Osteoblast (primary cell): Measurements from ENCODE around the gene PROC. TPM values are rescaled to one million over a fixed set of nuclear protein-coding genes. Genes with fewer than 3 reads are reported as not detected.

Source experiments
- DNase-seq: peaks from one replicate; pipeline ENCODE4 v3.0.0; 2011; ENCODE audit warnings: low spot score, mixed read lengths; ENCODE audit not compliant: insufficient read length; ENCODE audit errors: missing footprints
- H2AFZ ChIP-seq: 2 replicates; pipeline ENCODE4 v1.6.0; 2011; ENCODE audit warnings: mild to moderate bottlenecking, low read length
- H3K27ac ChIP-seq: 2 replicates; pipeline ENCODE4 v1.5.1; 2011; ENCODE audit warnings: mild to moderate bottlenecking, low read depth, low read length, moderate library complexity
- H3K27me3 ChIP-seq: 2 replicates; pipeline ENCODE4 v1.6.0; 2012; ENCODE audit warnings: mild to moderate bottlenecking, control low read depth, inconsistent platforms, low read length, moderate library complexity; ENCODE audit not compliant: insufficient read depth
- H3K36me3 ChIP-seq: 2 replicates; pipeline ENCODE4 v1.5.1; 2011; ENCODE audit warnings: mild to moderate bottlenecking, low read length, control low read depth, moderate library complexity; ENCODE audit not compliant: insufficient read depth
- H3K4me1 ChIP-seq: 2 replicates; pipeline ENCODE4 v1.5.1; 2011; ENCODE audit warnings: mild to moderate bottlenecking, low read length, control low read depth, moderate library complexity; ENCODE audit not compliant: insufficient read depth
- H3K4me2 ChIP-seq: 2 replicates; pipeline ENCODE4 v1.6.0; 2011; ENCODE audit warnings: mild to moderate bottlenecking, low read length; ENCODE audit not compliant: insufficient read depth
- H3K4me3 ChIP-seq: fragments of 200-600 bp; sonication (generic); 3 replicates; pipeline ENCODE4 v1.5.1; 2012; ENCODE audit warnings: mild to moderate bottlenecking, low read length, inconsistent platforms; ENCODE audit not compliant: insufficient read depth
- H3K79me2 ChIP-seq: 2 replicates; pipeline ENCODE4 v1.6.0; 2012; ENCODE audit warnings: mild to moderate bottlenecking, low read length, control low read depth, inconsistent platforms; ENCODE audit not compliant: insufficient read depth
- H3K9me3 ChIP-seq: 2 replicates; pipeline ENCODE4 v1.5.1; 2011; ENCODE audit warnings: low read depth, low read length, control low read depth
- H4K20me1 ChIP-seq: 2 replicates; pipeline ENCODE4 v1.6.0; 2012; ENCODE audit warnings: mild to moderate bottlenecking, low read length, control low read depth; ENCODE audit not compliant: insufficient read depth
- small RNA-seq: library from RNA; depleted of rRNA; stranded (forward); fragments of <200 nt; gene quantifications from one replicate; pipeline ENCODE3, GENCODE V24; 2012
- total RNA-seq: library from RNA; depleted of rRNA; stranded (reverse); fragments of >200 nt; gene quantifications from 2 replicates; pipeline ENCODE4 v1.2.3, GENCODE V29; 2012
- TF ChIP-seq, protein P1 (sequence below): IDR thresholded peaks from 2 replicates; pipeline ENCODE4 v1.5.1; 2011; ENCODE audit warnings: mild to moderate bottlenecking, low read depth, low read length, moderate library complexity; ENCODE audit errors: extremely low read depth

The PROC gene
- total RNA-seq, 1 donor: not detected

DNA sequence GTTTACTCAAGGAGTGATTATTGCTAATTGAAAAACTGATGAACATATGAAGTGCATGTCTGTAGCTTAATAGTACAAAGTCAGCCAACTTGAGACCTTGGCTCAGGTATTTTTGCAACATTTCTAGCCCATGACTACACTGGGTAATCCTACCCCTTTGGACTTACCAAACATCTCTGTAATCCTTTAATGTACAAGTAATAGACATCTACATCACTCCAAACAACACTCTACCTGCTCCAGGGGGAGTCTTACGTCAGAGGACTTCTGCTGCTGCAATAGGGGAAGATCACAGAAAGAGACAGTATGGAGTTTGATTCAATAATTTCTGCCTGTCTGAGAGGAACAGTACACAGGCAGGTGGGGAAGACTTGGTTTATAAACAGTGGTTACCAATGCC lies 54.0 kb downstream of the PROC start:
- no peaks in the 10 kb centered on the region for H3K36me3 ChIP-seq
- no peak overlapping the region for H3K4me3 ChIP-seq
- TF ChIP-seq, protein P1, sequence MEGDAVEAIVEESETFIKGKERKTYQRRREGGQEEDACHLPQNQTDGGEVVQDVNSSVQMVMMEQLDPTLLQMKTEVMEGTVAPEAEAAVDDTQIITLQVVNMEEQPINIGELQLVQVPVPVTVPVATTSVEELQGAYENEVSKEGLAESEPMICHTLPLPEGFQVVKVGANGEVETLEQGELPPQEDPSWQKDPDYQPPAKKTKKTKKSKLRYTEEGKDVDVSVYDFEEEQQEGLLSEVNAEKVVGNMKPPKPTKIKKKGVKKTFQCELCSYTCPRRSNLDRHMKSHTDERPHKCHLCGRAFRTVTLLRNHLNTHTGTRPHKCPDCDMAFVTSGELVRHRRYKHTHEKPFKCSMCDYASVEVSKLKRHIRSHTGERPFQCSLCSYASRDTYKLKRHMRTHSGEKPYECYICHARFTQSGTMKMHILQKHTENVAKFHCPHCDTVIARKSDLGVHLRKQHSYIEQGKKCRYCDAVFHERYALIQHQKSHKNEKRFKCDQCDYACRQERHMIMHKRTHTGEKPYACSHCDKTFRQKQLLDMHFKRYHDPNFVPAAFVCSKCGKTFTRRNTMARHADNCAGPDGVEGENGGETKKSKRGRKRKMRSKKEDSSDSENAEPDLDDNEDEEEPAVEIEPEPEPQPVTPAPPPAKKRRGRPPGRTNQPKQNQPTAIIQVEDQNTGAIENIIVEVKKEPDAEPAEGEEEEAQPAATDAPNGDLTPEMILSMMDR: no peak
- H3K4me1 ChIP-seq: no peaks in the 10 kb centered on the region
- no peak overlapping the region for H3K27ac ChIP-seq
- no peak overlapping the region for H2AFZ ChIP-seq
- no peaks in the 10 kb centered on the region for H4K20me1 ChIP-seq
- H3K9me3 ChIP-seq: no peaks in the 10 kb centered on the region
- no peaks in the 10 kb centered on the region for H3K79me2 ChIP-seq
- H3K4me2 ChIP-seq: no peak overlapping the region
- no peaks in the 10 kb centered on the region for H3K27me3 ChIP-seq
- DNase-seq: no peak

DNA sequence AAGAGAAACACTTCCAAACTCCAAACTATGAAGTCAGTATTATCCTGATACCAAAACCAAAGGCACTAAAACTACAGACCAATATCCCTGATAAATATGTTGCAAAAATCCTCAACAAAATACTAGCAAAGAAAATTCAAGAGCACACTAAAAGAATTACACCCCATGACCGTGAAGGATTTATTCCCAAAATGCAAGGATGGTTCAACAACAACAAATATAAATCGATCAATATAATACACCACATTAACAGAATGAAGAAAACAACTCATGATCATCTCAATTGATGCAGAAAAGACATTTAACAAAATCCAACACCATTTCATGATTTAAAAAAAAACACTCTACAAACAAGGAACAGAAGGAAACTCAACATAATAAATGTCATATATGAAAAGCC lies 57.6 kb downstream of the PROC start:
- H2AFZ ChIP-seq: no peak overlapping the region
- peaks cover 10% of the 10 kb centered on the region for H3K36me3 ChIP-seq
- H3K27me3 ChIP-seq: no peaks in the 10 kb centered on the region
- H3K9me3 ChIP-seq: no peaks in the 10 kb centered on the region
- no peaks in the 10 kb centered on the region for H3K79me2 ChIP-seq
- H3K27ac ChIP-seq: no peak overlapping the region
- no peak overlapping the region for H3K4me2 ChIP-seq
- no peak overlapping the region for H3K4me3 ChIP-seq
- H4K20me1 ChIP-seq: no peaks in the 10 kb centered on the region
- TF ChIP-seq, protein P1: no peak
- no peak for DNase-seq
- no peaks in the 10 kb centered on the region for H3K4me1 ChIP-seq

Small RNA genes within 50 kb of the gene (small RNA-seq; reads per million reads assigned to genes)
- gene MIR4783 (0.37 reads per million), gene RNU4-48P (not detected)

Other genes starting within 250 kb of the PROC start
- gene CYP27C1, start 198.1 kb upstream of the PROC start, total RNA-seq: 2.2 and 2.4 TPM in 2 replicates
- 43.1 and 43.9 TPM in 2 replicates for gene ERCC3, start 124.3 kb upstream of the PROC start, total RNA-seq
- gene MAP3K2, start 30.5 kb upstream of the PROC start, total RNA-seq: 64.1 and 65.4 TPM in 2 replicates
- 28.3 and 36.6 TPM in 2 replicates for gene IWS1, start 108.1 kb downstream of the PROC start, total RNA-seq
- under 0.01 TPM in 2 replicates for gene MYO7B, start 117.3 kb downstream of the PROC start, total RNA-seq
- gene GPR17, start 227.7 kb downstream of the PROC start, total RNA-seq: not detected in 2 replicates